Activated CD4-positive, alpha-beta memory T cell treated with anti-CD3 and anti-CD28 coated beads for 36 hours (primary cell): ENCODE measurements around the gene PNPLA7. TPM values are rescaled to one million over a fixed set of nuclear protein-coding genes. Genes with fewer than 3 reads are reported as not detected.

Source experiments
- CTCF ChIA-PET: fragments of 350-600 bp; sonication (Branson Sonifier 250); formaldehyde crosslinking; loops from one replicate; lab custom pipeline; 2021; ENCODE audit warnings: antibody characterized with exemption, inconsistent platforms; lab: Charles Lee
- POLR2A ChIA-PET: fragments of 350-600 bp; sonication (Branson Sonifier 250); formaldehyde crosslinking; loops from one replicate; lab custom pipeline; 2021; ENCODE audit warnings: antibody characterized with exemption; lab: Charles Lee
- DNase-seq: peaks from one replicate; pipeline ENCODE4 v3.0.0-alpha.2; 2020
- H3K27ac Mint-ChIP-seq: one replicate; pipeline ENCODE4 v1.8.0; 2021; ENCODE audit warnings: mixed read lengths
- H3K27me3 Mint-ChIP-seq: one replicate; pipeline ENCODE4 v1.8.0; 2021; ENCODE audit warnings: mixed read lengths
- H3K36me3 Mint-ChIP-seq: one replicate; pipeline ENCODE4 v1.8.0; 2021; ENCODE audit warnings: mixed read lengths
- H3K4me1 Mint-ChIP-seq: one replicate; pipeline ENCODE4 v1.8.0; 2021; ENCODE audit warnings: low read depth, mixed read lengths
- H3K4me3 Mint-ChIP-seq: one replicate; pipeline ENCODE4 v1.8.0; 2021; ENCODE audit warnings: mild to moderate bottlenecking, mixed read lengths
- H3K9me3 Mint-ChIP-seq: one replicate; pipeline ENCODE4 v1.8.0; 2021; ENCODE audit warnings: mixed read lengths
- intact Hi-C: fragments of 100-400 bp; cut with micrococcal nuclease; formaldehyde crosslinking; loops from one replicate; pipeline ENCODE4 v1.15.1; 2023
- total RNA-seq, 2 experiments: library from RNA; stranded (reverse); gene quantifications; one replicate each; pipeline ENCODE4 v1.2.3, GENCODE V29; 2021

Gene PNPLA7
- total RNA-seq, 2 experiments from 2014 or later = 3.1 to 4.0 TPM

GRCh38 chr9:137496601-137497375 is 53.4 kb downstream of the PNPLA7 start:
- Mint-ChIP-seq H3K4me3 (no peak overlapping the region), H3K36me3 (peaks cover 3% of the 10 kb centered on the region), H3K4me1 (no peaks in the 10 kb centered on the region), H3K27me3 (no peaks in the 10 kb centered on the region), H3K27ac (no peak overlapping the region), H3K9me3 (peaks cover 3% of the 10 kb centered on the region)
- DNase-seq = no peak
- ChIA-PET CTCF (no interaction called here), POLR2A (no interaction called here)
- intact Hi-C loops = no loop called here

DNA sequence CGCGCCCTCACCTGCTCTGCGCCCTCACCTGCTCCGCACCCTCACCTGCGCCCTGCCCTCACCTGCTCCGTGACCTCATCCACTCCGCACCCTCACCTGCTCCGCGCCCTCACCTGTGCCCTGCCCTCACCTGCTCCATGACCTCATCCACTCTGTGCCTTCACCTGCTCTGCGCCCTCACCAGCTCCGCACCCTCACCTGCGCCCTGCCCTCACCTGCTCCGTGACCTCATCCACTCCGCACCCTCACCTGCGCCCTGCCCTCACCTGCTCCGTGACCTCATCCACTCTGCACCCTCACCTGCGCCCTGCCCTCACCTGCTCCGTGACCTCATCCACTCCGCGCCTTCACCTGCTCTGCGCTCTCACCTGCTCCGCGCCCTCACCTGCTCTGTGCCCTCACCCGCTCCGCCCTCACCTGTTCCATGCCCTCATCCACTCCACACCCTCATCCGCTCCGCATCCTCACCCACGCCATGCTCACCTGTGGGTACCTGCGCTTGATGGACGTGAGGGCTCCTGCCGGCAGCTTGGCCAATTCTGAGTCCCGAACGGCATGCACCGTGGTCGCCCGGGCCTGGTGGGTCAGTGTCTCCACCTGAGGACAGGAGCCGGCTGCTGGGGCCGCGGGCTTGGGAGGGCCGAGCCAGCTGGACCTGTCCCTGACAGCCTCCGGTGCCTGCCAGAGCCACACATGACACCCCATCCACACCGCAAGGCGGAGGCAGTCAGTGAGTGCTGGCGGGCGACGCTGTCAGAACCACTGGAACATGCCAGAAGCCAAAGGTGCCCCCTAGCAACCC is 55.5 kb downstream of the PNPLA7 start:
- POLR2A ChIA-PET = no interaction called here
- Mint-ChIP-seq H3K27me3 (no peaks in the 10 kb centered on the region), H3K36me3 (no peaks in the 10 kb centered on the region), H3K9me3 (no peaks in the 10 kb centered on the region), H3K4me3 (no peak overlapping the region), H3K27ac (no peak overlapping the region), H3K4me1 (no peaks in the 10 kb centered on the region)
- no peak for DNase-seq
- intact Hi-C loops = no loop called here
- CTCF ChIA-PET = no interaction called here

- Mint-ChIP-seq H3K4me3 (no peak overlapping the region), H3K27me3 (no peaks in the 10 kb centered on the region), H3K27ac (no peak overlapping the region), H3K9me3 (no peaks in the 10 kb centered on the region), H3K36me3 (no peaks in the 10 kb centered on the region), H3K4me1 (no peaks in the 10 kb centered on the region)
- ChIA-PET CTCF (no interaction called here), POLR2A (no interaction called here)
- no peak for DNase-seq
- intact Hi-C loops = no loop called here
Observed at GRCh38 chr9:137494104-137494544, 56.1 kb downstream of the PNPLA7 start.

DNA sequence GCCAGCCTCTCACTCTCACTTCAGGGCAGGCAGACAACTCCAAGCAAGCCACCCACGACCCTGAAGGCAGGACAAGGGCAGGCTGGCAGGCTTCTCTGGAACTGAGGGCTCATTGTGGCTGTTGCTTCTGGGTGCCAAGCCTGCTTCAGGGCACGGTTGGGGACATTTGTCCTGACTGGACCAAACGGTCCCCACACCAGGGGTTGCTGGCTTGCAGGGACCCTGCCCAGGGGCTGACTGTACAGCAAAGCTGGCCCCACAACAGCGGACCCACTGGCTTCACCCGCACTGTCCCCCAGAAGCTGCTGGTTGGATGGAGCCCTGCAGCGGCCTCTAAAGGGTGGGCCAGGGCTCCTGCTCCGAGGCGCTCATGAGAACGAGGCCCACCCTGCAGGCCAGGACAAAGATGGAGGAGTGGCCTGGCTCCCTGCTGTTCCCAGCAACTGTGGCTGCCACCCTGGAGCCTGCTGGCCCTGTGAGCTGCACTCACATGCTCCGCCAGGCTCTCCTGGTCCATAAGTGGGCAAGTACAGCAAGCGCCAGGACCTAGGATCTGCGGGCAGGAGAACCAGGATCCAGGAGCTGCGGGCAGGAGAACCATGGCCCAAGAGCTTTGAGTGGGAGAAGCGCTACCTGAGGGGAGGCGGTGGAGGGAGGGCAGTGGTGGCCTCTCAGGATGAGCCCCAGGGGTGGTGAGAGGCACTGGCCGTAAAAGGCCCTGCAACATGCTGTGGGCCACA is 56.7 kb downstream of the PNPLA7 start:
- Mint-ChIP-seq H3K9me3 (no peaks in the 10 kb centered on the region), H3K36me3 (no peaks in the 10 kb centered on the region), H3K27me3 (no peaks in the 10 kb centered on the region), H3K4me3 (no peak overlapping the region), H3K4me1 (no peaks in the 10 kb centered on the region), H3K27ac (no peak overlapping the region)
- CTCF ChIA-PET = no interaction called here
- POLR2A ChIA-PET = no interaction called here
- no peak for DNase-seq
- intact Hi-C loops = no loop called here

DNA sequence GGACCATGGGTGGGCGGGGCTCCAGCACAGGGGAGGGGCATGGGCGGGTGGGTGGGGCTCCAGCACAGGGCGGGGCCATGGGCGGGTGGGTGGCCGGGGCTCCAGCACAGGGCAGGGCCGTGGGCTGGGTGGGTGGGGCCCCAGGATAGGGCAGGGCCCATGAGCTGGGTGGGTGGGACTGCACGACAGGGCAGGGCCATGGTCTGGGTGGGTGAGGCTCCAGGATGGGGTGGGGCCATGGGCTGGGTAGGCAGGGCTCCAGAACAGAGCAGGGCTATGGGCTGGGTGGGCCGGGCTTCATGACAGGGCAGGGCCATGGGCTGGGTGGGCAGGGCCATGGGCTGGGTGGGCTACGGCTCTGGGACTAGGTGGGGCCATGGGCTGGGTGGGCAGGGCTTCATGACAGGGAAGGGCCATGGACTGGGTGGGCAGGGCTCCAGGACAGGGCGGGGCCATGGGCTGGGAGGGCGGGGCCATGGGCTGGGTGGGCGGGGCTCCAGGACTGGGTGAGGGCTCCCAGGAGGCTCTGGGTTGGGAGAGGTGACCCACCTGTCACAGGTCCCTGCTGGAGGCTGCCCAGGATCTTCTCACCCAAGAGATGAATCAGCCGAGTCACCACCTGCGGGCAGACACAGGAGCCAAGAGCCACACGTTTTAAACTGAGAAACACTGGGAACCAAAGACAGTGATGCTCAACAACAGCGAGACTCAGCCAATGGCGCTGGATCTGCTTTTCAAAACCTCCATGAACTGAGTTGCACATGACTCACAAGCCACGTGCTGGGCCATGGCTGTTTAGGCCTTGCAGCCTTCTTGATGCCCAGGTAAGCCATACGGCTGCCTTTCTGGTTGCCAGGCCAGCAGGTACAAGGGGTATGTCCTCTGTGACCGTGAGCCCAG is 57.5 kb downstream of the PNPLA7 start:
- CTCF ChIA-PET = no interaction called here
- POLR2A ChIA-PET = no interaction called here
- H3K4me3 Mint-ChIP-seq = no peak overlapping the region
- intact Hi-C loops = no loop called here
- H3K36me3 Mint-ChIP-seq = no peaks in the 10 kb centered on the region
- H3K9me3 Mint-ChIP-seq = no peaks in the 10 kb centered on the region
- H3K27me3 Mint-ChIP-seq = no peaks in the 10 kb centered on the region
- H3K27ac Mint-ChIP-seq = no peak overlapping the region
- peak; percentile 26 for DNase-seq
- H3K4me1 Mint-ChIP-seq = no peaks in the 10 kb centered on the region

- ChIA-PET POLR2A (no interaction called here), CTCF (no interaction called here)
- H3K9me3 Mint-ChIP-seq = no peaks in the 10 kb centered on the region
- H3K4me3 Mint-ChIP-seq = no peak overlapping the region
- H3K27ac Mint-ChIP-seq = no peak overlapping the region
- H3K4me1 Mint-ChIP-seq = no peaks in the 10 kb centered on the region
- H3K27me3 Mint-ChIP-seq = no peaks in the 10 kb centered on the region
- no peak for DNase-seq
- H3K36me3 Mint-ChIP-seq = no peaks in the 10 kb centered on the region
- intact Hi-C loops = no loop called here
Observed at GRCh38 chr9:137491735-137492432, 58.3 kb downstream of the PNPLA7 start.

- Mint-ChIP-seq H3K27ac (no peak overlapping the region), H3K36me3 (no peaks in the 10 kb centered on the region), H3K9me3 (no peaks in the 10 kb centered on the region), H3K4me1 (no peaks in the 10 kb centered on the region), H3K4me3 (no peak overlapping the region), H3K27me3 (no peaks in the 10 kb centered on the region)
- CTCF ChIA-PET = no interaction called here
- POLR2A ChIA-PET = no interaction called here
- DNase-seq = no peak
- intact Hi-C loops = no loop called here
Observed at GRCh38 chr9:137490532-137491186, 59.5 kb downstream of the PNPLA7 start.

GRCh38 chr9:137488906-137489305 is 61.3 kb downstream of the PNPLA7 start:
- intact Hi-C loops = no loop called here
- Mint-ChIP-seq H3K4me1 (no peaks in the 10 kb centered on the region), H3K9me3 (no peaks in the 10 kb centered on the region), H3K4me3 (no peak overlapping the region), H3K36me3 (no peaks in the 10 kb centered on the region), H3K27ac (no peak overlapping the region), H3K27me3 (no peaks in the 10 kb centered on the region)
- CTCF ChIA-PET = no interaction called here
- POLR2A ChIA-PET = no interaction called here
- no peak for DNase-seq

DNA sequence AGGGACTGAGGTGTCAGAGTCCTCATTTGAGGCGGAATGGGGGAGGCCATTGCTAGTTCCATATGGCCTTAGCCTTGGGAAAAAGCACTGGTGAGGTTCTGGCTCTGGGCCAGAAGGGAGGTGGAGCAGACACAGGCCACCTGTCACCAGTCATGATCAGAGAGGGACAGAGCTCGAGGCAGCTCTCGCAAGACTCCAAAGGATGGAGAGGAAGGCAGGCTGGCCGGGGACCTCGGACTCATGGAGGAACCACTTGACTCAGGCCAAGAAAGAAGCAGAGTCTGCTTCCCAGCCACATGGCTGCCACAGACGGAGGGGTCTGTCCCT is 61.9 kb downstream of the PNPLA7 start:
- Mint-ChIP-seq H3K4me1 (no peaks in the 10 kb centered on the region), H3K27ac (no peak overlapping the region), H3K9me3 (no peaks in the 10 kb centered on the region), H3K36me3 (no peaks in the 10 kb centered on the region), H3K27me3 (no peaks in the 10 kb centered on the region), H3K4me3 (no peak overlapping the region)
- no peak for DNase-seq
- ChIA-PET CTCF (no interaction called here), POLR2A (no interaction called here)
- intact Hi-C loops = no loop called here

GRCh38 chr9:137487454-137488326 is 62.5 kb downstream of the PNPLA7 start:
- no peak overlapping the region for H3K27ac Mint-ChIP-seq
- ChIA-PET POLR2A (no interaction called here), CTCF (interaction anchor here (0.5 kb wide), 1 partner anchor 1863 kb away, joined by 4 read pairs; no protein-coding TSS in a partner anchor)
- H3K4me1 Mint-ChIP-seq = no peaks in the 10 kb centered on the region
- no peak overlapping the region for H3K4me3 Mint-ChIP-seq
- DNase-seq = no peak
- no peaks in the 10 kb centered on the region for H3K36me3 Mint-ChIP-seq
- no peaks in the 10 kb centered on the region for H3K27me3 Mint-ChIP-seq
- no peaks in the 10 kb centered on the region for H3K9me3 Mint-ChIP-seq
- intact Hi-C loops = no loop called here
